Panc1 (cell line): ENCODE results near the gene DLG3. TPM values are rescaled to one million over a fixed set of nuclear protein-coding genes. Genes with fewer than 3 reads are reported as not detected.

Experiments used
- ATAC-seq: fragments of 200-7000 bp; cut with Tn5 transposase; 2 replicates; pipeline ENCODE4 v1.9.1; 2020; ENCODE audit warnings: mild to moderate bottlenecking, moderate library complexity
- BruUV-seq: library from RNA; stranded (reverse); fragments of 400-500 nt; replicated peaks from 2 replicates; lab custom pipeline; 2021; lab: Mats Ljungman, UMichigan
- CTCF ChIA-PET: fragments of 300-600 bp; sonication (Branson Sonifier 250); formaldehyde crosslinking; loops from one replicate; lab custom pipeline; 2022; ENCODE audit warnings: antibody characterized with exemption; lab: Charles Lee
- POLR2A ChIA-PET: fragments of 300-600 bp; sonication (Branson Sonifier 250); formaldehyde crosslinking; loops from one replicate; lab custom pipeline; 2022; ENCODE audit warnings: antibody characterized with exemption; lab: Charles Lee
- DNase-seq: peaks from one replicate; pipeline ENCODE4 v3.0.0-alpha.2; 2010; ENCODE audit warnings: low read depth, low spot score
- H3K27ac ChIP-seq: 2 replicates; pipeline ENCODE4 v1.5.1; 2011; ENCODE audit warnings: mild to moderate bottlenecking, low read length, inconsistent platforms
- H3K27me3 ChIP-seq: fragments of 200-500 bp; sonication (Bioruptor generic); 2 replicates; pipeline ENCODE4 v1.6.0; 2014; ENCODE audit warnings: low read length, inconsistent platforms; ENCODE audit not compliant: control insufficient read depth, insufficient read depth
- H3K36me3 ChIP-seq: fragments of 200-500 bp; sonication (Bioruptor generic); 2 replicates; pipeline ENCODE4 v1.5.1; 2014; ENCODE audit warnings: inconsistent platforms, mild to moderate bottlenecking, low read length, moderate library complexity; ENCODE audit not compliant: control insufficient read depth, insufficient read depth
- H3K4me1 ChIP-seq: 2 replicates; pipeline ENCODE4 v1.5.1; 2011; ENCODE audit warnings: inconsistent platforms, mild to moderate bottlenecking, low read length, moderate library complexity; ENCODE audit not compliant: control insufficient read depth, insufficient read depth
- H3K4me3 ChIP-seq, 2 experiments: 2 replicates each; pipeline ENCODE4 v1.5.1; 2011 to 2012; ENCODE audit warnings: low read depth in 2 of 2, low read length in 2 of 2, mild to moderate bottlenecking in 2 of 2, inconsistent platforms in 1 of 2, moderate library complexity in 1 of 2
- H3K9me3 ChIP-seq: fragments of 200-500 bp; sonication (Bioruptor generic); 2 replicates; pipeline ENCODE4 v1.5.1; 2014; ENCODE audit warnings: low read depth, mild to moderate bottlenecking, inconsistent platforms, low read length, moderate library complexity; ENCODE audit not compliant: control insufficient read depth, insufficient read depth
- CTCF ChIP-seq: fragments of 450-650 bp; IDR thresholded peaks from 2 replicates; pipeline ENCODE4 v1.5.1; 2017; ENCODE audit warnings: mild to moderate bottlenecking
- POLR2AphosphoS5 ChIP-seq: IDR thresholded peaks from 2 replicates; pipeline ENCODE4 v1.6.1; 2012; ENCODE audit warnings: mild to moderate bottlenecking, low read depth, low read length, moderate library complexity
- REST ChIP-seq, 2 experiments: IDR thresholded peaks; 2 replicates each; pipeline ENCODE4 v1.6.1; 2011 to 2012; ENCODE audit warnings: low read depth in 2 of 2, control low read depth in 1 of 2, low read length in 1 of 2, mild to moderate bottlenecking in 1 of 2, moderate library complexity in 1 of 2; ENCODE audit not compliant: insufficient read depth in 1 of 2
- SIN3A ChIP-seq: IDR thresholded peaks from 2 replicates; pipeline ENCODE4 v1.6.1; 2012; ENCODE audit warnings: low read depth, mild to moderate bottlenecking, low read length, moderate library complexity, borderline replicate concordance; ENCODE audit not compliant: insufficient read depth
- TCF7L2 ChIP-seq: IDR thresholded peaks from 2 replicates; pipeline ENCODE4 v1.6.1; 2011; ENCODE audit warnings: mild to moderate bottlenecking, low read depth, low read length, inconsistent platforms
- in situ Hi-C: cut with HindIII; loops from 2 replicates; pipeline ENCODE4 v1.10.0; 2016; ENCODE audit warnings: low sequenced_read_pairs, low pct_unique_long_range_greater_than_20kb
- intact Hi-C: fragments of 100-400 bp; cut with micrococcal nuclease; formaldehyde crosslinking; loops from one replicate; pipeline ENCODE4 v1.10.0; 2022; ENCODE audit not compliant: unreplicated experiment
- total RNA-seq: library from RNA; stranded (reverse); gene quantifications from one replicate; pipeline ENCODE4 v1.2.1, GENCODE V29; 2021; ENCODE audit not compliant: unreplicated experiment

DLG3 gene
- total RNA-seq, 1 experiment from 2014 or later, result 3.0 TPM

GRCh38 chrX:70452143-70452733 is 7.6 kb downstream of the DLG3 start:
- intact Hi-C loops, result loop anchor here (5.0 to 10.0 kb wide), 2 partner anchors 103 to 215 kb away; no protein-coding TSS in a partner anchor
- Histone ChIP-seq H3K27ac (no peak overlapping the region), H3K4me1 (peaks cover 5% of the 10 kb centered on the region), H3K36me3 (no peaks in the 10 kb centered on the region), H3K4me3 (peak overlapping the region; percentile 48 to 61), H3K9me3 (no peaks in the 10 kb centered on the region), H3K27me3 (no peaks in the 10 kb centered on the region)
- BruUV-seq, result no TSS peak
- TF ChIP-seq POLR2AphosphoS5 (no peak), CTCF (peak; percentile 87)
- POLR2A ChIA-PET, result no interaction called here
- ATAC-seq, result peak; percentile 85
- CTCF ChIA-PET, result interaction anchor here (0.6 to 1.4 kb wide), 8 partner anchors 9 to 374 kb away, joined by 3 to 6 read pairs (median 4); no protein-coding TSS in a partner anchor
- DNase-seq, result no peak
- in situ Hi-C loops, result no loop called here

GRCh38 chrX:70453024-70453618 is 8.5 kb downstream of the DLG3 start:
- H3K27ac ChIP-seq, result no peak overlapping the region
- POLR2A ChIA-PET, result no interaction called here
- CTCF ChIA-PET, result interaction anchor here (0.6 to 1.4 kb wide), 3 partner anchors 10 to 72 kb away, joined by 3 to 4 read pairs (median 4); no protein-coding TSS in a partner anchor

More at GRCh38 chrX:70453024-70453618, 8.5 kb downstream of the DLG3 start:
- no peak for ATAC-seq
- no TSS peak for BruUV-seq
- Histone ChIP-seq H3K36me3 (no peaks in the 10 kb centered on the region), H3K9me3 (no peaks in the 10 kb centered on the region), H3K4me1 (peaks cover 5% of the 10 kb centered on the region), H3K27me3 (no peaks in the 10 kb centered on the region), H3K4me3 (peak overlapping the region; percentile 48 to 61; a peak in 3 of 4 replicates)
- intact Hi-C loops (loop anchor here (5.0 to 10.0 kb wide), 2 partner anchors 102 to 214 kb away; no protein-coding TSS in a partner anchor), in situ Hi-C loops (no loop called here)
- TF ChIP-seq TCF7L2 (no peak), REST (IDR thresholded peaks at IDR 0.05; ENCODE audit: insufficient read depth in 1 of 2, low read depth in 2 of 2, low read length in 1 of 2) (no peak), CTCF (no peak), SIN3A (no peak), POLR2AphosphoS5 (no peak)
- no peak for DNase-seq
